NB4 (cell line): ENCODE results near the gene CYP4Z1.
"Not testable (repeated sequence)": the region's sequence is repeated elsewhere in the genome, so short reads cannot be mapped to it uniquely, and the experiment has no call there.

Source experiments
- CTCF ChIP-seq: IDR thresholded peaks from one replicate; pipeline ENCODE4 v1.5.1; 2012; ENCODE audit warnings: low read depth, low read length
- MAX ChIP-seq: IDR thresholded peaks from 2 replicates; pipeline ENCODE4 v1.6.1; 2011; ENCODE audit warnings: low read depth, low read length
- MYC ChIP-seq: IDR thresholded peaks from 2 replicates; pipeline ENCODE4 v1.6.1; 2011; ENCODE audit warnings: low read depth, low read length
- POLR2A ChIP-seq: IDR thresholded peaks from 2 replicates; pipeline ENCODE4 v1.6.1; 2011; ENCODE audit warnings: mild to moderate bottlenecking; ENCODE audit not compliant: insufficient read length; ENCODE audit errors: extremely low read depth

- TF ChIP-seq MYC, POLR2A, MAX: not testable (repeated sequence)
- TF ChIP-seq CTCF, result peak; percentile 25
Measured at GRCh38 chr1:47089356-47089755, 22.3 kb downstream of the CYP4Z1 start.
